Fibroblast of skin of back (primary cell): ENCODE measurements around the gene PARVB.

Experiments
- DNase-seq: peaks from one replicate; pipeline ENCODE4 v3.0.0-alpha.2; 2013

The PARVB gene

GRCh38 chr22:44203203-44203602 is 179.1 kb downstream of the PARVB start:
- no peak for DNase-seq

- no peak for DNase-seq
Measured at GRCh38 chr22:44204739-44205515, 180.8 kb downstream of the PARVB start.

GRCh38 chr22:44205516-44206329 is 181.6 kb downstream of the PARVB start:
- no peak for DNase-seq

GRCh38 chr22:44206330-44206645 is 182.2 kb downstream of the PARVB start:
- no peak for DNase-seq

GRCh38 chr22:44206696-44207095 is 182.6 kb downstream of the PARVB start:
- no peak for DNase-seq

GRCh38 chr22:44207173-44207980 is 183.3 kb downstream of the PARVB start:
- DNase-seq = no peak

GRCh38 chr22:44207981-44208317 is 183.8 kb downstream of the PARVB start:
- DNase-seq = no peak

- no peak for DNase-seq
Measured at GRCh38 chr22:44209343-44209742, 185.2 kb downstream of the PARVB start.

- peak; percentile 43 for DNase-seq
Measured at GRCh38 chr22:44210722-44211121, 186.6 kb downstream of the PARVB start.

- no peak for DNase-seq
Measured at GRCh38 chr22:44211256-44211945, 187.3 kb downstream of the PARVB start.

GRCh38 chr22:44211946-44212930 is 188.1 kb downstream of the PARVB start:
- DNase-seq = peak; percentile 26

- DNase-seq = no peak
Measured at GRCh38 chr22:44212936-44213335, 188.8 kb downstream of the PARVB start.

GRCh38 chr22:44213489-44214043 is 189.5 kb downstream of the PARVB start:
- no peak for DNase-seq

- no peak for DNase-seq
Measured at GRCh38 chr22:44214187-44214586, 190.1 kb downstream of the PARVB start.

GRCh38 chr22:44214764-44215163 is 190.7 kb downstream of the PARVB start:
- DNase-seq = no peak

GRCh38 chr22:44215287-44215686 is 191.2 kb downstream of the PARVB start:
- no peak for DNase-seq

- DNase-seq = no peak
Measured at GRCh38 chr22:44217346-44217745, 193.2 kb downstream of the PARVB start.

GRCh38 chr22:44218071-44218470 is 194.0 kb downstream of the PARVB start:
- DNase-seq = no peak

GRCh38 chr22:44219101-44219870 is 195.2 kb downstream of the PARVB start:
- DNase-seq = no peak
